HG03520 (cell line): Measurements from ENCODE around the gene MAT1A.
"Not testable (repeated sequence)": the region's sequence is repeated elsewhere in the genome, so short reads cannot be mapped to it uniquely, and the experiment has no call there.

Experiments used
- ATAC-seq: cut with Tn5 transposase; IDR thresholded peaks from one replicate; pipeline ENCODE4 v1.9.1; 2021; ENCODE audit warnings: mild to moderate bottlenecking, moderate library complexity; ENCODE audit not compliant: unreplicated experiment

Gene MAT1A

GRCh38 chr10:80289451-80290287 lies at the start of gene MAT1A:
TSS of gene MAT1A (minus strand) at chr10:80289658. CDS start at chr10:80289423, 235 bp downstream.
- ATAC-seq = no peak

GRCh38 chr10:80333983-80334382 lies 44.5 kb upstream of the MAT1A start:
- ATAC-seq = no peak

GRCh38 chr10:80324891-80325364 lies 35.5 kb upstream of the MAT1A start:
- no peak for ATAC-seq

GRCh38 chr10:80324086-80324485 lies 34.6 kb upstream of the MAT1A start:
- no peak for ATAC-seq

- no peak for ATAC-seq
Measured at GRCh38 chr10:80323311-80323710, 33.9 kb upstream of the MAT1A start.

GRCh38 chr10:80322711-80323110 lies 33.3 kb upstream of the MAT1A start:
- ATAC-seq = no peak

GRCh38 chr10:80322158-80322557 lies 32.7 kb upstream of the MAT1A start:
- no peak for ATAC-seq

GRCh38 chr10:80321183-80321582 lies 31.7 kb upstream of the MAT1A start:
- ATAC-seq = no peak

- no peak for ATAC-seq
Measured at GRCh38 chr10:80320377-80320776, 30.9 kb upstream of the MAT1A start.

GRCh38 chr10:80319725-80320290 lies 30.4 kb upstream of the MAT1A start:
- no peak for ATAC-seq

- ATAC-seq = no peak
Measured at GRCh38 chr10:80319318-80319717, 29.9 kb upstream of the MAT1A start.

GRCh38 chr10:80318742-80319141 lies 29.3 kb upstream of the MAT1A start:
- ATAC-seq = no peak

- no peak for ATAC-seq
Measured at GRCh38 chr10:80315391-80315790, 25.9 kb upstream of the MAT1A start.

- no peak for ATAC-seq
Measured at GRCh38 chr10:80313523-80313922, 24.1 kb upstream of the MAT1A start.

GRCh38 chr10:80305989-80306388 lies 16.5 kb upstream of the MAT1A start:
- not testable (repeated sequence) for ATAC-seq

- ATAC-seq = no peak
Measured at GRCh38 chr10:80296942-80297341, 7.5 kb upstream of the MAT1A start.

- ATAC-seq = no peak
Measured at GRCh38 chr10:80292607-80293239, 3.3 kb upstream of the MAT1A start.

- no peak for ATAC-seq
Measured at GRCh38 chr10:80290474-80291220, 1.2 kb upstream of the MAT1A start.

- no peak for ATAC-seq
Measured at GRCh38 chr10:80288849-80289248, 609 bp downstream of the MAT1A start.

- no peak for ATAC-seq
Measured at GRCh38 chr10:80284522-80284921, 4.9 kb downstream of the MAT1A start.

- no peak for ATAC-seq
Measured at GRCh38 chr10:80283536-80284199, 5.8 kb downstream of the MAT1A start.
